ENCODE results near the gene MRTFA.

The MRTFA gene

DNA sequence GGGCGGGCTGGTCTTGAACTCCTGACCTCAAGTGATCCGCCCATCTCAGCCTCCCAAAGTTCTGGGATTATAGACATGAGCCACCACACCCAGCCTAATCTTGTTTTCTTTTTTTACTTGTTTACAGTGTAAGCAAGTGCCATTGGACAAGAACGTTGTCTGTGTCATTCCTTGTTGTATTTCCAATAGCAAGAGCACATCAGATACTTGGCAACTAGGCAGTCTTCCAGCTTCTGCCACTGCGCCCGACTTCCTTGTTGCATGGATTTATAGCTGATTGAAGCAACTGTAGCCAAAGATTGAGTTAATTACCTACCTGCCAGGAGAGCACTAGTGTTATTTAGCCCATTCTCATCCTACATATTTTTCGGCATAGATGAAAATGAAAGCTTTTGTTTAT is 269.2 kb downstream of the MRTFA start:
- in situ Hi-C loops (cut with MboI; ENCODE audit: low sequenced_read_pairs): no loop called here

DNA sequence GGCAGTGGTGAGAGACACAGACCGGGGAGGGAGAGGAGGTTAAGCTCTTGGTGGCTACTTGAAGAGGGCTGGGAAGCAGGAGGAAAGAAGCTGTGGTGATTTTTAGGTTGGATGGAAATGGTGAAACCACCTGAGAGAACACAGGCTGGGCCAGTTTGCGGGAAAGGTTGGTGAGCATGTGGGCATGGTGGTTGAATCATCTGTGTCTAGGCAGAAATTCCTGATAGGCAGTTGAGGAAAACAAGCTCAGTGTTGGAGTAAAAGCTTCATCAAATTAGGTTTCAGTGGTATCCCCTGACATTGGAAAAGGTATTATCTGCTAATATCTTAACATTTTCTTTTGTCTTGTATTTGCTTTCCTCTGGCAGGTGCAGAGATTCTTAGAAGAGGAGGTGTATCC is 270.5 kb downstream of the MRTFA start:
- in situ Hi-C loops (cut with MboI; ENCODE audit: low sequenced_read_pairs): no loop called here

DNA sequence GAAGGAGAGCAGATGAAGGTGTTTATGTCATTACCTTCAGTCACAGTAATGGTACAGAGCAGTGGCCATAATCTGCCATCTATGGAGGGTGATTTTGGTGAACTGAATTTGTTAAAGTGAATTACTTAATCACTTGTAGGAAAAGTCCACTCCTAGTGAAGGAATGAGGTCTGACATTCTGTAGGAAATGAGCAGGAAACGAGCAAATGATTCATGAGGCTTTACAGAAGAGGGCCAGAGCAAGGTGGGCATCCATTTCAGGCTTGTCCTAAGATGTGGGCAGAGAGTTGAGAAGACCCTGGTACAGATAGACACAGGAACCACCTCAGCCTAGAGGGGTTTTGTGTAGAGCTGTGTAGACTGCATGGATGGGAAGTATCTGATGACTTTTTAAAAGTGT is 272.1 kb downstream of the MRTFA start:
- in situ Hi-C loops (cut with MboI; ENCODE audit: low sequenced_read_pairs): no loop called here

DNA sequence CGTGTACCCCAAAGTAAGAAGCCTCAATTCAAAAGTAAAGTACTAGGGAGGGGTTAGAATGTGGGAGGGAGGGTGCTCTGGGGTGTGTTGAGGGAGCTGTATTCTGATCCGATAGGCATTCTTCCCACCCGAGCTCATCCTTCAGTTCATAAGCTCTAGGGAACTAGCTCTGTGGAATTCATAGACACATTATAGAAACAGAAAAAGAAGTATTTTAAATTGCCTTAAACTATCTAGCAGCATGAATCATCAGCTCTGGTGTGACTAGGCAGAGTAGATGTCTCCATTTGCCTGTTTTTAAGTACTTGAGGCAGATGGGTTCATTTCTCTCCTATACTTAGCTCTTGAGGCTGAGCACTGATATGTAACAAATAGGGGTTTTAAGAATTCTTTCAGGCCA is 273.5 kb downstream of the MRTFA start:
- in situ Hi-C loops (cut with MboI; ENCODE audit: low sequenced_read_pairs): no loop called here

DNA sequence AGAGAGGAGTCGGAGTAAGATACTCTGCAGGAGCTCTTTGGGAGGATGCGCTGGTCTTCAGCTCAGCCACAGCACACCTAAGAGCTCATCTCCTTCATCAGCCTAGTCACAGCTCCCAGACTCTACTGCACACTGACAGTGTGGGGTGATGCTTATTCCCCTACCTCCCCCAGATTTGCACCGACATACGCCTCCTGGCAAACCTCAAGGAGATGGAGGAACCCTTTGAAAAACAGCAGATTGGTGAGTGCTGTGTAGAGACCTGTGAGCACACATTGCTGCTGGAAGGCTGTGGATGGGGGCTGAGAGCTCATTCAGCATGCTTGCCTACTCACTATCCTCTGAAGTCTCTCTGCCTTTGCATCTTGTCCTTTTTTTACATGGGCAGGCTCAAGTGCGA is 275.4 kb downstream of the MRTFA start:
- in situ Hi-C loops (cut with MboI; ENCODE audit: low sequenced_read_pairs): no loop called here

All from HL-60/S4 treated with phorbol 12-myristate 13-acetate at 8.2 ng/mL for 4 days and 3 days (cell line).